Stimulated activated CD4-positive, alpha-beta T cell treated with anti-CD3 and anti-CD28 coated beads, Interleukin-4, amount 100 ng/mL, for 48 hours (primary cell): Measurements from ENCODE around the gene LAMC3.
A peak's percentile ranks its signal among the peaks of the same experiment; 100 is the strongest.

Source experiments
- DNase-seq, 2 donors: peaks; one replicate each; pipeline ENCODE4 v3.0.0-alpha.2; 2020; ENCODE audit warnings: low read depth in 2 of 2

LAMC3 gene

GRCh38 chr9:131117121-131117761 is 108.3 kb downstream of the LAMC3 start:
- no peak for DNase-seq

- no peak for DNase-seq
Measured at GRCh38 chr9:131117762-131118145, 108.8 kb downstream of the LAMC3 start.

GRCh38 chr9:131119600-131119999 is 110.6 kb downstream of the LAMC3 start:
- DNase-seq: no peak

- no peak for DNase-seq
Measured at GRCh38 chr9:131120620-131121228, 111.8 kb downstream of the LAMC3 start.

- DNase-seq: no peak
Measured at GRCh38 chr9:131121346-131121745, 112.4 kb downstream of the LAMC3 start.

GRCh38 chr9:131122158-131122557 is 113.2 kb downstream of the LAMC3 start:
- no peak for DNase-seq

GRCh38 chr9:131125038-131125287 is 116.0 kb downstream of the LAMC3 start:
- DNase-seq: peak; percentile 3 to 5

GRCh38 chr9:131125288-131126058 is 116.5 kb downstream of the LAMC3 start, which contains the start of gene NUP214:
TSS of gene NUP214 (plus strand) at chr9:131125586. CDS start at chr9:131125705, 119 bp downstream.
- peak; percentile 100 for DNase-seq

GRCh38 chr9:131126059-131126426 is 117.1 kb downstream of the LAMC3 start:
- no peak for DNase-seq

GRCh38 chr9:131129183-131129582 is 120.2 kb downstream of the LAMC3 start:
- DNase-seq: no peak

GRCh38 chr9:131138676-131139075 is 129.7 kb downstream of the LAMC3 start:
- DNase-seq: no peak

- DNase-seq: no peak
Measured at GRCh38 chr9:131140112-131140511, 131.1 kb downstream of the LAMC3 start.

GRCh38 chr9:131140550-131140949 is 131.6 kb downstream of the LAMC3 start:
- DNase-seq: no peak

- DNase-seq: no peak
Measured at GRCh38 chr9:131142160-131142559, 133.2 kb downstream of the LAMC3 start.
